Stimulated activated CD4-positive, alpha-beta T cell treated with anti-CD3 and anti-CD28 coated beads, TNF-alpha, amount 100 ng/mL, for 4 hours (primary cell): ENCODE data around the gene GIN1.
"Not testable (repeated sequence)": the region's sequence is repeated elsewhere in the genome, so short reads cannot be mapped to it uniquely, and the experiment has no call there.

Experiments
- DNase-seq, 3 experiments: peaks; one replicate each; pipeline ENCODE4 v3.0.0-alpha.2; 2020; ENCODE audit warnings: low read depth in 3 of 3

Gene GIN1

GRCh38 chr5:103110403-103110802 is 9.5 kb downstream of the GIN1 start:
- DNase-seq, result no peak

DNA sequence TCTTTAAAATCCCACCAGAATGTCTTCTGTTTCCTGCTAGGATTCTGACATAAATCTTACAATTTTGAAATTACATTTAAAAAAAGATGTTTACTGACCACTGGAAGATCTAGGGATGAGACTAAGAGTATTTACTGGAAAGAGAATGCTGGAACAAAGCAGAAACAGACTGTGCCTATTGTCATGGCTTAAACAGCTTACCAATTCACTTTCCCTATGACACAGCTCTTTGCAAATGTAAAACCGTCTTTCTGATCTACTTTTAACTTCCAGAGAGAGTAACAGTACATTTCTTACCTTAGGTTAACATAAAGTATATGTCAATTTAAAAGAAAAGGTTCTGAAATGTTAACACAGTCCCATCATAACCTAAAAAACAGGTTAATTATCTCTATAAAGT is 10.7 kb downstream of the GIN1 start:
- no peak for DNase-seq

DNA sequence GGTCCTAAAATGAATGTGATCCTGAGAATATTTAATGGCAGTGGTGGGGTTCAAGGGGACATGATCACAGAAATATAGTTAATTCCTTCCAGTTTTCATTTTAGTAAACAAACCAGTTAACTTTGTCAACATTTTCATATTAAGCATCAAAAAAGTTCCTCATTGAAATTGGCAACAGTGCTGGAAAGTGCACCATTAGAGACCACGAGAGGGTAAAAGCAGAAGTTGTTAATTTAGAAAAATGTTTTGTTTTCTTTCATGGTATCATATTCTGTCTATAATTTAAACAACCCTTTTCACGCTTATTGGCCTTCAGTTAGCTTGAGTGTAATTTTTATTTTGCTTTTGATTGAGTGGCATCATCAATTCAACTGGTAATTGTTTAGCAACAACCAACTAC is 11.9 kb downstream of the GIN1 start:
- no peak for DNase-seq

DNA sequence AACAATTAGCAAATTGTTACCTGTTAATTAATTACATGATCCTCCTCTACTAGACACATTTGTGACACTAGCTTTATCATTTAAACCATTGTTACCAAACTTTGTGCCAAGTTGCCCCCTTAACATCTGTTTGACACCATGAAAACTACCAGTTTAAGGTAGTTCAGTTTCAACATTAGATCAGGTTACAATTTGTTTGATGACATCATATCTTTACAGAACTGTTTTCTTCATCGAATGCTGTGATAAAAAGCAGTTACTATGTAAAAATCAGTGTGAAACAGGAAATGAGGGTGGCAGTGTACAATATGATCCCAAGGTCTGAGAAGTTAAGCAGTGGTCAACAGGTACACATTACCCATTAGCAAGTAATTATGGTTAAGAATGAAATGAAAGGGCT is 17.7 kb downstream of the GIN1 start:
- DNase-seq, result no peak

- DNase-seq, result no peak
Measured at GRCh38 chr5:103101079-103101750, 18.7 kb downstream of the GIN1 start.

- DNase-seq, result no peak
Measured at GRCh38 chr5:103098993-103099392, 20.9 kb downstream of the GIN1 start.

DNA sequence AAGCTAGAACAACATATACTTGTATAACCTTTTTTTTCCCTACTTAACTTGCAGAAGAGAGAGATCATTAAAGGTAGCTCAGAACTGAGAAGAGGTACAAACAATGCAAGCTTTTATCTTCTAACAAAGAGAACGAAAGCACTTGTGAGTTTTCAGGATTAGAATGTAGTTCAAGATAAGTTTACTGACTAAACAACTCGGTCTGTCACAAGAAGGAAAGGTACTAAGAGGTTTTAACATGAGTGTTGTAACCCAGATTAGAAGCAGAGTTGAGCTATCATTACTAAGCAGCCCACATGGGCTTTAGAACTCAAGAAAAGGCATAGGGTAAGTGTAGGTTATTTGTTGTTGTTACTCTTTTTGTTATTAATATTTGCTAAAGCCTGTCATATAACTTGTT is 25.2 kb downstream of the GIN1 start:
- DNase-seq, result no peak

GRCh38 chr5:103093727-103094126 is 26.2 kb downstream of the GIN1 start:
- no peak for DNase-seq

- no peak for DNase-seq
Measured at GRCh38 chr5:103092676-103093075, 27.3 kb downstream of the GIN1 start.

DNA sequence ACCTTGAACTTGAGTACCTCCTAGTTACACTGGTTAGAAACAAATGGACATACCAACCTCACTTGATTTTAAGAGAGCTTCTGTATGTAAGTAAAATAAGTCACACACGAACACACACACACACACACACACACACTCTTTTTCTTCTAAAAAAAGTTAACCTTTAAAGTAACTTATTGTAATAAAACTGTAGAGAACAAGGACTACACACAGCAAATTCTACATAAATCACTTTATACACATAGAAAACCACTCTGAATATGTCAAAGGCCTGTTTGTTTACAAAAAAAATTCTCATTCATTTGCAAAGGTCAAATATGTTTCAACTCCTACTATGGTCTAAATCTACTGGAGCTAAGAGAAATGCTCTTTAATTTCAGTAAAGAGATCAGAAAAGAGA is 29.1 kb downstream of the GIN1 start:
- DNase-seq, result no peak

GRCh38 chr5:103089272-103089671 is 30.7 kb downstream of the GIN1 start:
- DNase-seq, result no peak

- DNase-seq, result no peak
Measured at GRCh38 chr5:103086547-103086946, 33.4 kb downstream of the GIN1 start.

GRCh38 chr5:103079796-103080195 is 40.1 kb downstream of the GIN1 start:
- no peak for DNase-seq

- DNase-seq, result no peak
Measured at GRCh38 chr5:103075442-103075841, 44.5 kb downstream of the GIN1 start.

DNA sequence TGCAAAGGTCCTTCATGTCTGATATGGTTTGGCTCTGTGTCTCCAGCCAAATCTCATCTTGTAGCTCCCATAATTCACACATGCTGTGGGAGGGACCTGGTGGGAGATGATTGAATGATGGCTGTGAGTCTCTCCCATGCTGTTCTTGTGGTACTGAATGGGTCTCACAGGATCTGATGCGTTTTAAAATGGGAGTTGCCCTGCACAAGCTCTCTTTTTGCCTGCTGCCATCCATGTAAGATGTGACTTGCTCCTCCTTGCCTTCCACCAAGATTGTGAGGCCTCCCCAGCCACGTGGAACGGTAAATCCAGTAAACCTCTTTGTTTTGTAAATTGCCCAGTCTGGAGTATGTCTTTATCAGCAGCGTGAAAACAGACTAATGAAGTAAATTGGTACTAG is 46.4 kb downstream of the GIN1 start:
- DNase-seq, result not testable (repeated sequence)

GRCh38 chr5:103066326-103066725 is 53.6 kb downstream of the GIN1 start:
- DNase-seq, result no peak

- DNase-seq, result no peak
Measured at GRCh38 chr5:103060424-103060954, 59.4 kb downstream of the GIN1 start.

DNA sequence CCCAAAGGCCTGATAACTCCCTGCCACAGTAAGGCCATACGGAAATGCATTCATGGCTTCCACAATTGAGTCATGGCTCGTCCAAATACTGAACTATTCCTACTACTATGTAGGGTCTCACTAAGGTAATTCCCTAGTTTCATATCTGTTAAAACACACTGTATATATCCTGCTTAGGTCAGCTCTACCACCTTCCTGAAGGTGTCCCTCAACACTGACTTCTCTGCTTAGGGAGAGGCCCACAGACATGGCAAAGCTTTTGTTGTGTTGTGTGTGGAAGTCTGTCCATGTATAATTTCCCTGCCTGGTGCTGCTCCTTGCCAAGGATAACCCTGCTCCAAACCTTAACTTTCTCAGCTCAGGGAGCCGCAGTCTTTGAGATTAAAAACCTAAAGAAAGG is 60.4 kb downstream of the GIN1 start:
- no peak for DNase-seq

GRCh38 chr5:103057208-103058130 is 62.5 kb downstream of the GIN1 start:
- no peak for DNase-seq

GRCh38 chr5:103046706-103047105 is 73.2 kb downstream of the GIN1 start:
- DNase-seq, result not testable (repeated sequence)

GRCh38 chr5:103041071-103041676 is 78.8 kb downstream of the GIN1 start:
- no peak for DNase-seq

DNA sequence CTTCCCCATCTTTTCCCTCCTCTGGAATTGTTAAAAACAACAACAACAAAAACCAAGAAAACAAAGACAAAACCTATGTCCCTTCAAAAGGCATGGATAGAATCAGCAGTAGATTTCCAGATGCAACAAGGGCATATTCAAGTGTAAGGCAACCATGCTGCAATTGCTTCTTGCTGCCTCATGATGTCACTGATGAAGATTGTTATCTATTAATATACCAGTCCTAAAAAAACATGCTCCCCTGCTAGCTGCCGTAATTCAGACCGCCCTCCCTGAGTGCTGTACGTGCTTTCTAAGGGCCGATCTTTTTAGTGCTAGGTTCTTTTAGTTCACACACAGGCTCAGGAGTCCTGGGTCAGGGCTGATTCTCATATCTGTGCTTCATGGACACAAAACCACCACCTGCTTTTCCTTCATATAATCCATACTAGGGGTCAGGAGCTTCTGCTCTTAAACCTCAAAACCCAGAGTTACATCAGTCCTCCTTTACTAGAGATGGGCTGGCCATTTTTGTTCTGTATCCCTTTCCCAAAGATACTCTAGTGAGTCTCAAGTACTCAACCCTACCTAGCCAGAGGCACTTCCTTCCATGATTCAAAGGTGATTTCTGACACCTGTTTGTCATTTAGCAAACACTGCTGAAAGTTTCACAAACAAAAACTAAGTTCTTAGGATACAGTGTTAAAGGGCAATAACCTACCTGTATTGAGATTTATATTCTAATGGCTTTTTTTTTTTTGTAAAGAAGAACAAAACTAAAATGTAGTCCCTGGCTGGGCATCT is 82.1 kb downstream of the GIN1 start:
- no peak for DNase-seq
